ENCODE data around the gene MEMO1.
"Not testable (repeated sequence)": the region's sequence is repeated elsewhere in the genome, so short reads cannot be mapped to it uniquely, and the experiment has no call there.

MEMO1 gene

DNA sequence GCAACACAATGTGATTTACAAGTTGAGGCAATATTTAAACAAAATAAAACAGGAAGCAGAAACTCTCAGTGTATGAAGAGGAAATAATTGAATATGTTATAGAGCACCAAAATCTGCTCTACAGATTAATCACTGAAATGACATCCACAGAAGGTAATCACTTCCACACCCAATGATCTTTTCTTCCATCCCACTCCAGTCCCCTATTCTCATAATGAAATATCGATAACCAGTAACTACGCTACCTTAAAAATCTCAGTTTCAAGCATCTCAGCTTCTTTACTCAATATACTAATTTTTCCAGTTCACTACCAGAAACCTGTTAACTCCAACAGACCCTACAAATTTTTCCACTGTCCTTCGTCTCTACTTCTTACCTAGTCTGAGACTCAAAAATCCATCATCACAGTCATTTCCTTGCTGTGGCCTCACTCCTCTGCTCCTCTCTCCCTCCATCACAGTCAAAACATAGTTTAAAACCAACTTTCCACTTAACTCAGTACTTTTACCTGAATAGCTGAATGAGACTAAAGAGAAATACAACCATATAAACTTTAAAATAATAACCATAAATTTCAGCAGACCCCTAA, 67.1 kb downstream of the MEMO1 start:
- DNase-seq (ENCODE audit: low read depth in 1 of 2, low spot score in 1 of 2), result no peak
- TF ChIP-seq JUND (IDR thresholded peaks at IDR 0.05; ENCODE audit: low read depth), result no peak
- in situ Hi-C loops (cut with HindIII; ENCODE audit: low pct_unique_long_range_greater_than_20kb, low sequenced_read_pairs), result no loop called here

DNA sequence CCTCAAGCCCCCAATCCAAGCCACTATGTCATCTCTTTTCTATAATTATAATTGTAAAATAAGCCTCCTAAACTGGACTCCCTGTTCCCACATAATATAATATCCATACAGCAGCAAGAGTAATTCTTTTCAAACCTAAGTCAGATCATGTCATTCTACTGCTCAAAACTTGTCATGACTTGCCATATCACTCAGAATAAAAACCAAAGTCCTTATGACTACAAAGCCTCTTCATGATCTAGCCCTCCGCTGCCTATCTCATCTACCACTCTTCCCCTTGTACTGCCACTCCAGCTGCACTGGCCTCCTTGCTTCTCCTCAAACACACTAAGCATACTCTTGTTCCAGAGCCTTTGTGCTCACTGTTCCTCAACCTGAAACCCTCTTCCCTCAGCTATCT, 69.9 kb downstream of the MEMO1 start:
- no peak for DNase-seq (ENCODE audit: low read depth in 1 of 2, low spot score in 1 of 2)
- in situ Hi-C loops (cut with HindIII; ENCODE audit: low pct_unique_long_range_greater_than_20kb, low sequenced_read_pairs), result no loop called here

DNA sequence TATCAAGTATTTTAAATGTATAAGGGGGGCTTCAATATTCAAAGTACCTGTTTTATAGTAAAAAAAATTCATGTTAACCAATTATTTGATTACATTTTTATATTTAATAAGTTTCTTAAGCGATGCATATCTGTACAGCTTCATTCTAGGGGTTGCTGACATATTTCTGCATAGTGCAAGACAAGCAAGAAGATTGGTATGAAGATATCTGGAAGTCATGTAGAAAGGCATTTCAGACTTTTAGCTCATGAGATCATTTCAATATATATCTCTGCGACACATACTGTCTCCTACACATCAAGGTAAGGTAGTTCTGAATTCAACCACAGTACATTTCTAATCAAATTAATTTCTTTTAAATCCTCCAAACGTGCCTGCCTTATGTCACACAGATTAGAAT, 73.1 kb downstream of the MEMO1 start:
- in situ Hi-C loops (cut with HindIII; ENCODE audit: low pct_unique_long_range_greater_than_20kb, low sequenced_read_pairs), result no loop called here
- no peak for DNase-seq (ENCODE audit: low read depth in 1 of 2, low spot score in 1 of 2)
- no peak for TF ChIP-seq JUND (IDR thresholded peaks at IDR 0.05; ENCODE audit: low read depth)

More for the DNA sequence above, 69.9 kb downstream of the MEMO1 start:
- TF ChIP-seq JUND (IDR thresholded peaks at IDR 0.05; ENCODE audit: low read depth), result no peak

DNA sequence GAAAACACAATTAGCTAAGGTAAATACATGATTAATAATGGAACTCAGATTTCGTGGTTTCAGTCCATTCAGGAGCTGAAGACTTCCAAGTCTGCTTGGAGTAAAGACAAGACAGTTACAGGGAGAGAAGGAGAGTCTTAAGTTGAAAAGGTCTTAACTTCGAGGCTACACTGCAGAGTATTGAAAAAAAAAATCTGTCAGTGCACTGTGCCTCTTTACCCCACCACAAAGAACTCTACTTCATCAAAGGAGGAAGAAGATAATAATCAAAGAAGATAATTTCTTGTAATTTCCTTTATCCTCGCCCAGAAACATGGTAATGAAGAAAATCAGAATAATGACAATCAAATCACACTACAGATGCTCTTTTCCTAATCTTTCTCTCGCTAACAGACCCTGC, 75.4 kb downstream of the MEMO1 start:
- TF ChIP-seq JUND (IDR thresholded peaks at IDR 0.05; ENCODE audit: low read depth), result no peak
- in situ Hi-C loops (cut with HindIII; ENCODE audit: low pct_unique_long_range_greater_than_20kb, low sequenced_read_pairs), result no loop called here
- DNase-seq (ENCODE audit: low read depth in 1 of 2, low spot score in 1 of 2), result no peak

DNA sequence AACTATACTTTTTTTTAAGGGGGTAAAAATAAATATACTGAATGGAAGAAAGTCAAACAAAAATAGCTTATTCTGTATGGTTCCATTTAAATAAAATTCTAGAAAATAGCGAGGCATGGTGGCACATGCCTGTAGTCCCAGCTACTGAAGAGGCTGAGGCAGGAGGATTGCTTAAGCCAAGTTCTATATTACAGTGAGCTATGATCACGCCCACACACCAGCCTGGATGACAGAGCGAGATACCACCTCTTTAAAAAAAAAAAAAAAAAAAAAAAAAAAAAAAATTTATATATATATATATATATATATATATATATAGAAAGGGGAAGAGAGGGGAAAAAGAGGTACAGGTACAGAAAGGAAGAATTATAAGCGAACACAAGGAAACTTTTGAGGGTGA, 77.7 kb downstream of the MEMO1 start:
- TF ChIP-seq JUND (IDR thresholded peaks at IDR 0.05; ENCODE audit: low read depth), result no peak
- DNase-seq (ENCODE audit: low read depth in 1 of 2, low spot score in 1 of 2), result no peak
- in situ Hi-C loops (cut with HindIII; ENCODE audit: low pct_unique_long_range_greater_than_20kb, low sequenced_read_pairs), result no loop called here

DNA sequence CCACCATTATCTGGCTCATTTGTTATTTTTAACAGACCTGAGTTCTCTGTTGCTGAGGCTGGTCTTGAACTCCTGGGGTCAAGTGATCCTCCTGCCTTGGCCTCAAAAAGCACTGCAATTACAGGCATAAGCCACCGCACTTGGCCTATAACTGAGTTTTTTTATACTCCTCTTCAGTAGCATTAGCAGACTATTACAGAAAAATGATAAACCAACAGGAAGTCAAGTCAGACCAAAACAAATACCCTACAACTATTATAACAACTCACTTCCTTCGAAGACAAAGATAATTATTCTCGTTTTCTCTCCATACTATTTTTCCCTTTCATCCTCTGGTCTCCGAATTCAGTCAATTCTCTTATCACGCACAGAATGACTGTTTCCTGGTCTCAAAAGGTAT, 78.2 kb downstream of the MEMO1 start:
- no peak for TF ChIP-seq JUND (IDR thresholded peaks at IDR 0.05; ENCODE audit: low read depth)
- in situ Hi-C loops (cut with HindIII; ENCODE audit: low pct_unique_long_range_greater_than_20kb, low sequenced_read_pairs), result no loop called here
- DNase-seq (ENCODE audit: low read depth in 1 of 2, low spot score in 1 of 2), result no peak

DNA sequence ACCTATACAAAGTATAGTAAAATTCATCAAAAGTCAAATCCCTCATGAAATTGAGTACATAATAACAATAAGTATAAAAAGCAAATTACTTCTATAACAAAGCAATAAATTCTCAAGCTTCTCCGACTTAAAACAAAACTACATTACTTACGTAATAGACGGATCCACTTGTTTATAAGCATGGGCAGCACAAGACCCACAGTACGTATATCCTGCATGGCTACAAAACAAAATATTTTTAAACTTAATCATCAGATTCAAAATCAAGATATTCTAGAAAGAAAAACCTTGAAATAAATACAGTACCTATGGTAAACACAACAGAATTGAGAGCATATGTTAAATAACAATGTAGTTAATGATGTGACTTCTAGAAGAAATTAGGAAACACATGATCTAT, 78.9 kb downstream of the MEMO1 start:
- no peak for TF ChIP-seq JUND (IDR thresholded peaks at IDR 0.05; ENCODE audit: low read depth)
- no peak for DNase-seq (ENCODE audit: low read depth in 1 of 2, low spot score in 1 of 2)
- in situ Hi-C loops (cut with HindIII; ENCODE audit: low pct_unique_long_range_greater_than_20kb, low sequenced_read_pairs), result no loop called here

DNA sequence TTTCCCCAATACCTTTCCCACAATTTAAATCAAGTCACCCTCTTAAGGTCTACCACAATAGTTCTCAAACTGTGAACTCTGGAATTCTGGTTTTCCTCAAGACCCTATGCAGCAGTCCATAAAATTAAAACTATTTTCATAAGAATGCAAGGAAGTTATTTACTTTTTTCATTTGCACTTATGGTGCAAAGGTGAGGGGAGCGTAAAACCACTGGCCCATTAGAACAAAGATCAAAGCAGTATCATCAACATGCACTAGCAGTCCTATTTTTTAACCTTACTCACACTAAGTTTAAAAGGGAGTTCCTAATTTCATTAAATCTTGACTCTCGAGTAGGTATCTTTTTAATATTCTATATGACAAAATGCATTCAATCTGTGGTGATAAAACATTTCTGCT, 85.3 kb downstream of the MEMO1 start:
- DNase-seq (ENCODE audit: low read depth in 1 of 2, low spot score in 1 of 2), result no peak
- in situ Hi-C loops (cut with HindIII; ENCODE audit: low pct_unique_long_range_greater_than_20kb, low sequenced_read_pairs), result no loop called here
- no peak for TF ChIP-seq JUND (IDR thresholded peaks at IDR 0.05; ENCODE audit: low read depth)

DNA sequence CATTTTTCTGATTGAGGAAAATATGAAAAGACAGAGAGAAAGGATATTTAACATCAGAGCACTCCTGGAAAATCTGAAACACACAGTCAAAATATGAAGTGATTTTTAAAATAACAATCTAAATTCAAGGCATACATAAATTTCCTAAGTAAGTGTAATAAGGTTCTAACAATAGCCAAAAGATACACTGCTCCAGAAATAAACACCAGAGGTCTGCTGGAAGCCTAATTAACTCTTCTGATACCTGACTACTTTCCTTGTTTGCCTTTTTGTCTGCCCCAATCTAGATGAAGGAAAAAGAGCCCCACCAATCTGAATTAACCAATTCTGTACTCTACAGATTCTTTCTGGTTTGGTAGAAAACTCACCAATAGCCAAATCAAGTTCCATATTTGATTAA, 87.1 kb downstream of the MEMO1 start:
- in situ Hi-C loops (cut with HindIII; ENCODE audit: low pct_unique_long_range_greater_than_20kb, low sequenced_read_pairs), result no loop called here

DNA sequence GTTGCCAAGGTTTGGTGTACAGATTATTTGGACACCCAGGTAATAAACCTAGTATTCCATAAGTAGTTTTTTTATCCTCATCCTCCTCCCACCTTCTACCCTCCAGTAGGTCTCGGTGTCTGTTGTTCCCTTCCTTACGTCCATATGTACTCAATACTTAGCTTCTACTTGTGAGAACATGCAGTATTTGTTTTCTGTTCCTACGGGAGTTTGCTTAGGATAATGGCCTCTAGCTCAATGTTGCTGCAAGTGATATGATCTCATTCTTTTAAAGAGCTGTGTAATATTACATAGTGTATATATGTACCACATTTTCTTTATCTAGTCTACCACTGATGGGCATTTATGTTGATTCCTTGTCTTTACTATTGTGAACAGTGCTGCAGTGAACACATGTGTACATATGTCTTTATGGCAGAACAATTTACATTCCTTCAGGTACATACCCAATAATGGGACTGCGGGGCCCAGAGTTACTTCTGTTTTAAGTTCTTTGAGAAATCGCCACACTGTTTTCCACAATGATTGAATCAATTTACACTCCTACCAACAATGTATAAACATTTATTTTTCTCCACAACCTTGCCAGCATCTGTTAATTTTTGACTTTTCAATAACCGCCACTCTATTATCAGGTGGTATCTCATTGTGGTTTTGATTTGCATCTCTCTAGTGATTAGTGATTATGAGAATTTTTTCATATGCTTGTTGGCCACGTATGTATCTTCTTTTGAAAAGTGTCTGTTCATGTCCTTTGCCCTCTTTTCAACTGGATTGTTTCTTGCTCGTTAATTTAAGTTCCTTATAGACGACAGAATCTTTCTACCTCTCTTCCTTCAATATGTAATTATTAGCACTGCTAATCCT, 88.0 kb downstream of the MEMO1 start:
- in situ Hi-C loops (cut with HindIII; ENCODE audit: low pct_unique_long_range_greater_than_20kb, low sequenced_read_pairs), result no loop called here
- peak in 1 of 2 experiments; percentile 72 for DNase-seq (ENCODE audit: low read depth in 1 of 2, low spot score in 1 of 2)

More for the DNA sequence above, 87.1 kb downstream of the MEMO1 start:
- no peak for DNase-seq (ENCODE audit: low read depth in 1 of 2, low spot score in 1 of 2)
- no peak for TF ChIP-seq JUND (IDR thresholded peaks at IDR 0.05; ENCODE audit: low read depth)

DNA sequence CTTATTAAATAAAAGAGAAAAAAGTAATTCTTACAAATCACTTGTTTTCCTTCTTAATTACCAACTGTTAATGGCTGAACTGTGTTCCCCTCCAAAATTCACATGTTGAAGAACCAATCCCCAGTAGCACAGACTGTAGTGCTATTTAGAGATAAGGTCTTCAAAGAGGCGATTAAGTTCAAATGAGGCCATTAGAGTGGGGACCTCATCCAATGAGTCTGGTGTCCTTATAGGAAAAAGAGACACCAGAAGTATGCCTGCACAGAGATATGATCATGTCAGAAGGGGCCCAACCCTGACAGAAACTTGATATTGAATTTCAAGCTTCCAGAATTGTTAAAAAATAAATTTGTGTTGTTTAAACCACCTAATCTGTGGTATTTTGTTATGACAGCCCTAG, 89.8 kb downstream of the MEMO1 start:
- no peak for TF ChIP-seq JUND (IDR thresholded peaks at IDR 0.05; ENCODE audit: low read depth)
- in situ Hi-C loops (cut with HindIII; ENCODE audit: low pct_unique_long_range_greater_than_20kb, low sequenced_read_pairs), result no loop called here
- DNase-seq (ENCODE audit: low read depth in 1 of 2, low spot score in 1 of 2), result no peak

More for the DNA sequence above, 88.0 kb downstream of the MEMO1 start:
- no peak for TF ChIP-seq JUND (IDR thresholded peaks at IDR 0.05; ENCODE audit: low read depth)

DNA sequence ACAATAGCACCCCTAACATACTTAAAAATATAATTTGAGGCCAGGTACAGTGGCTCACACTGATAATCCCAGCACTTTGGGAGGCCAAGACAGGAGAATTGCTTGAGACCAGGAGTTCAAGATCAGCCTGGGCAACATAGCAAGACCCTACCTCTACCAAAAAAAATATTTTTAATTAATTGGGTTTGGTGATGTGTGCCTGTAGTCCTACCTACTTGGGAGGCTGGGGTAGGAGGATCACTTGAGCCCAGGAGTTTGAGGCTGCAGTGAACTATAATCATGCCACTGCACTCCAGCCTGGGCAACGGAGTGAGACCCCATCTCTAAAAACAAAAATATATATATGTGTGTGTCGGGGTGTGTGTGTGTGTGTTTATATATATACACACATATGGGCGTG, 91.3 kb downstream of the MEMO1 start:
- in situ Hi-C loops (cut with HindIII; ENCODE audit: low pct_unique_long_range_greater_than_20kb, low sequenced_read_pairs), result no loop called here
- TF ChIP-seq JUND (IDR thresholded peaks at IDR 0.05; ENCODE audit: low read depth), result no peak
- no peak for DNase-seq (ENCODE audit: low read depth in 1 of 2, low spot score in 1 of 2)

DNA sequence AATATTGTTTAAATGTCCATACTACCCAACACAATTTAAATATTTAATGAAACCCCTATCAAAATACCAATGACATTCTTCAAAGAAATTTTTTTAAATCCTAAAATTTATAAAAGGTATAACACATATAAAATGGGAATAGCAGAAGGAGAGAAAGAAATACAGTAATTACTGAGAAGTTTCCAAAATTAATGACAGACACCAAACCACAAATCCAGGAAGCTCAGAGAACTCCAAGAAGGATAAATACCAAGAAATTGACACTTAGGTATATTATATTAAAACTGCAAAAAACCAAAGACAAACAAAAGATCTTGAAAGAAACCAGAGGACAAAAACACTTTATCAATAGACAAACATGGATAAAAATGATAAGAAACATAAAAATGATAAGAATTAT, 101.1 kb downstream of the MEMO1 start:
- TF ChIP-seq JUND (IDR thresholded peaks at IDR 0.05; ENCODE audit: low read depth), result no peak
- in situ Hi-C loops (cut with HindIII; ENCODE audit: low pct_unique_long_range_greater_than_20kb, low sequenced_read_pairs), result no loop called here
- DNase-seq (ENCODE audit: low read depth in 1 of 2, low spot score in 1 of 2), result no peak

DNA sequence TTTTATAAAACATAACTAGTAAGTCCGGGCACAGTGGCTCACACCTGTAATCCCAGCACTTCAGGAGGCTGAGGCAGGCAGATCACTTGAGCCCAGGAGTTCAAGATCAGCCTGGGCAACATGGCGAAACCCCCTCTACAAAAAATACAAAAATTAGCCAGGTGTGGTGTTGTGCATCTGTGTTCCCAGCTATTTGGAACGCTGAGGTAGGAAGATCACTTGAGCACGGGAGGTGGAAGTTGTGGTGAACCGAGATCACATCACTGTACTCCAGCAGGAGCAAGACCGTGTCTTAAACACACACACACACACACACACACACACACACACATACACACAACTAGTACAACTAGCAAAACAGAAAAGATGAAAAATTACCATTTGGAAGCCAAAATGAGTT, 103.3 kb downstream of the MEMO1 start:
- DNase-seq (ENCODE audit: low read depth in 1 of 2, low spot score in 1 of 2); in situ Hi-C loops (cut with HindIII; ENCODE audit: low pct_unique_long_range_greater_than_20kb, low sequenced_read_pairs): not testable (repeated sequence)

Measured in T47D (cell line).